ENCODE measurements around the gene TENM3.

Gene TENM3

DNA sequence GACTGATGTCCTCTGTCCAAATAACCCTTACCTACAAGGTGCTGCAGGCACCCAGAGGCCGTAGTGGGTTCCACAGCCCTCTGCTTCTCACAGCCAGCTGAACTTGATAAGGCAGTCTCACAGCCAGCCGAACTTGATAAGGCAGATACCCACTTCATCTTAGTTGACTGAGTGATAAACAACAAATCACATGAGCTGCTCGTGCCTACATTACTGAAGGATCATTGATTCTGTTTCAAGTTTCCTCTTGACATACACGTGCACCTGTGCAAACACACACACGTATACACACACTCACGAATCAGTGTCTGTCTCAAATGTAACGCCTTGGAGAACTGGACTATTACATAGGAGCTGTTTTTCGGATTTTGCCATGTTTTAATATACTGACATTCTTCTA lies 397.7 kb downstream of the TENM3 start:
- Histone ChIP-seq H3K36me3 (ENCODE audit: control insufficient read depth in 1 of 2, insufficient read depth in 2 of 2, low read length in 2 of 2) (no peaks in the 10 kb centered on the region), H3K27me3 (ENCODE audit: low read depth, low read length) (no peaks in the 10 kb centered on the region), H3K27ac (ENCODE audit: low read length) (no peak overlapping the region)

DNA sequence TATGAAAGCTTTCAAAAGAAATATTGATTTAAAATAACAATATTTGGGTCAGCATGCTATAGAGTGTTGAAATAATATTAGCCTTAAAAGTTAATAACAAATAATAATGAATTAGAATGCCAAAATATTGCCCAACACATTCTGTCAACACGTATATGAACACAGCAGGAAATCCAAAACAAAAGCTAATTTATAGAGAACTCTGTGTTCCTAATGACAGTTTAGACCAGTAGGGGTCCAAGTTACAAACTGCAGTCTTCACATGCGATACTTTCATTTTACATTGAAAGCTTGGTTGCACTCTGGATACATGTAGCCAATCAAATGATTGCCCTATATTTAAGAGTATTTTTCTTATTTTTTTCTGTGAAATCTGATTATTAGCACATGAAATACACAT lies 399.6 kb downstream of the TENM3 start:
- H3K27ac ChIP-seq (ENCODE audit: low read length), result no peak overlapping the region
- no peaks in the 10 kb centered on the region for H3K27me3 ChIP-seq (ENCODE audit: low read depth, low read length)
- H3K4me1 ChIP-seq (ENCODE audit: control insufficient read depth in 1 of 2, insufficient read depth in 2 of 2, low read length in 2 of 2), result no peaks in the 10 kb centered on the region
- H3K36me3 ChIP-seq (ENCODE audit: control insufficient read depth in 1 of 2, insufficient read depth in 2 of 2, low read length in 2 of 2), result no peaks in the 10 kb centered on the region
- no peak overlapping the region for H3K4me3 ChIP-seq (ENCODE audit: low read depth in 1 of 2, low read length in 2 of 2)
- H3K9me3 ChIP-seq (ENCODE audit: control insufficient read depth in 1 of 2, low read length in 2 of 2), result peaks cover 0 to 10% of the 10 kb centered on the region in 2 donors

More for the DNA sequence above, 397.7 kb downstream of the TENM3 start:
- no peak overlapping the region for H3K4me3 ChIP-seq (ENCODE audit: low read depth in 1 of 2, low read length in 2 of 2)
- no peaks in the 10 kb centered on the region for H3K4me1 ChIP-seq (ENCODE audit: control insufficient read depth in 1 of 2, insufficient read depth in 2 of 2, low read length in 2 of 2)
- H3K9me3 ChIP-seq (ENCODE audit: control insufficient read depth in 1 of 2, low read length in 2 of 2), result peaks cover 0 to 10% of the 10 kb centered on the region in 2 donors

- Histone ChIP-seq H3K27me3 (ENCODE audit: low read depth, low read length) (no peaks in the 10 kb centered on the region), H3K9me3 (ENCODE audit: control insufficient read depth in 1 of 2, low read length in 2 of 2) (peaks cover 0 to 10% of the 10 kb centered on the region in 2 donors), H3K36me3 (ENCODE audit: control insufficient read depth in 1 of 2, insufficient read depth in 2 of 2, low read length in 2 of 2) (no peaks in the 10 kb centered on the region), H3K4me1 (ENCODE audit: control insufficient read depth in 1 of 2, insufficient read depth in 2 of 2, low read length in 2 of 2) (no peaks in the 10 kb centered on the region), H3K4me3 (ENCODE audit: low read depth in 1 of 2, low read length in 2 of 2) (no peak overlapping the region), H3K27ac (ENCODE audit: low read length) (no peak overlapping the region)
Measured at GRCh38 chr4:182643801-182644682, 400.8 kb downstream of the TENM3 start.

GRCh38 chr4:182644683-182645050 lies 401.5 kb downstream of the TENM3 start:
- H3K4me3 ChIP-seq (ENCODE audit: low read depth in 1 of 2, low read length in 2 of 2), result no peak overlapping the region
- no peaks in the 10 kb centered on the region for H3K27me3 ChIP-seq (ENCODE audit: low read depth, low read length)
- peaks cover 0 to 10% of the 10 kb centered on the region in 2 donors for H3K9me3 ChIP-seq (ENCODE audit: control insufficient read depth in 1 of 2, low read length in 2 of 2)
- no peaks in the 10 kb centered on the region for H3K4me1 ChIP-seq (ENCODE audit: control insufficient read depth in 1 of 2, insufficient read depth in 2 of 2, low read length in 2 of 2)
- H3K36me3 ChIP-seq (ENCODE audit: control insufficient read depth in 1 of 2, insufficient read depth in 2 of 2, low read length in 2 of 2), result no peaks in the 10 kb centered on the region
- H3K27ac ChIP-seq (ENCODE audit: low read length), result no peak overlapping the region

- Histone ChIP-seq H3K27ac (ENCODE audit: low read length) (no peak overlapping the region), H3K27me3 (ENCODE audit: low read depth, low read length) (no peaks in the 10 kb centered on the region), H3K4me1 (ENCODE audit: control insufficient read depth in 1 of 2, insufficient read depth in 2 of 2, low read length in 2 of 2) (no peaks in the 10 kb centered on the region), H3K36me3 (ENCODE audit: control insufficient read depth in 1 of 2, insufficient read depth in 2 of 2, low read length in 2 of 2) (no peaks in the 10 kb centered on the region), H3K4me3 (ENCODE audit: low read depth in 1 of 2, low read length in 2 of 2) (no peak overlapping the region), H3K9me3 (ENCODE audit: control insufficient read depth in 1 of 2, low read length in 2 of 2) (peaks cover 0 to 10% of the 10 kb centered on the region in 2 donors)
Measured at GRCh38 chr4:182645511-182645910, 402.3 kb downstream of the TENM3 start.

GRCh38 chr4:182647646-182648300 lies 404.6 kb downstream of the TENM3 start:
- Histone ChIP-seq H3K27me3 (ENCODE audit: low read depth, low read length) (no peaks in the 10 kb centered on the region), H3K9me3 (ENCODE audit: control insufficient read depth in 1 of 2, low read length in 2 of 2) (peaks cover 0 to 10% of the 10 kb centered on the region in 2 donors), H3K36me3 (ENCODE audit: control insufficient read depth in 1 of 2, insufficient read depth in 2 of 2, low read length in 2 of 2) (no peaks in the 10 kb centered on the region), H3K4me3 (ENCODE audit: low read depth in 1 of 2, low read length in 2 of 2) (no peak overlapping the region), H3K27ac (ENCODE audit: low read length) (no peak overlapping the region), H3K4me1 (ENCODE audit: control insufficient read depth in 1 of 2, insufficient read depth in 2 of 2, low read length in 2 of 2) (no peaks in the 10 kb centered on the region)

GRCh38 chr4:182648766-182649165 lies 405.6 kb downstream of the TENM3 start:
- Histone ChIP-seq H3K27me3 (ENCODE audit: low read depth, low read length) (no peaks in the 10 kb centered on the region), H3K27ac (ENCODE audit: low read length) (no peak overlapping the region), H3K4me1 (ENCODE audit: control insufficient read depth in 1 of 2, insufficient read depth in 2 of 2, low read length in 2 of 2) (no peaks in the 10 kb centered on the region), H3K36me3 (ENCODE audit: control insufficient read depth in 1 of 2, insufficient read depth in 2 of 2, low read length in 2 of 2) (no peaks in the 10 kb centered on the region), H3K9me3 (ENCODE audit: control insufficient read depth in 1 of 2, low read length in 2 of 2) (peaks cover 0 to 10% of the 10 kb centered on the region in 2 donors), H3K4me3 (ENCODE audit: low read depth in 1 of 2, low read length in 2 of 2) (no peak overlapping the region)

DNA sequence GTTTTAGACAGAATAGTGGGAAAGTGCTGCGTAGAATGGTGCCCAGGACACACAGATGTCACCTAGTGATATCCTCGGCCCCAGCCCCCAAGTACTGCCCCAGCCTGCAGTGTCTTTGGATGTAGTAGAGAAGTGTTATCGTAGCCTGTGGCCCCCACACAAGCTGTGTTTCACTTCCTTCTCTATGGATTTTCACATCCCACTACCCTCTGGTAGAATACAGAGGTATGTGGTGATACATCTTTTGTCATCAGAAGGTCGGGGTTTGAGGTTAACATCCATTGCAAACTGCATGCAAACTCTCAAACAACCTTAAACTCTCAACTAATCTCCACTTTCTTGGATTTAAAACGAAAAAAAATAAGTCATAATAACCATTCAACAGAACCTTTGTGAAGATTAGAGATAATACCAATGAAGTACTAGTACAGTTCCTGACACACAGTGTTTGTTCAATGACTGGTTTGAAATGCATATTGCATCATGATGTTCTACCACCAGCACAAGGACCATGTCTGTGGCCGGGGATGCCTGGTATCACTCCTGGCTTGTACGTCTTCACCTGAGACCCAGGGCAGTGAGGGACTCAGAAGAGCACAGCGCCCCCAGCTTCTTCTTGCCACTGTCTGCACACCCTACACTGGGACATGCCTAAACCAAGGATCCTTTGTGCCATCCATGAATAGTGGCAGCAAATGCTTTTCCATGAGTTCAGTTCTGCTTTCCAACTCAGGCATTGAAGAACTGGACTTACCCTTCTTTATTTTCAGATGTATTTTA lies 406.7 kb downstream of the TENM3 start:
- Histone ChIP-seq H3K4me1 (ENCODE audit: control insufficient read depth in 1 of 2, insufficient read depth in 2 of 2, low read length in 2 of 2) (no peaks in the 10 kb centered on the region), H3K9me3 (ENCODE audit: control insufficient read depth in 1 of 2, low read length in 2 of 2) (peaks cover 0 to 8% of the 10 kb centered on the region in 2 donors), H3K27me3 (ENCODE audit: low read depth, low read length) (no peaks in the 10 kb centered on the region), H3K27ac (ENCODE audit: low read length) (no peak overlapping the region), H3K36me3 (ENCODE audit: control insufficient read depth in 1 of 2, insufficient read depth in 2 of 2, low read length in 2 of 2) (no peaks in the 10 kb centered on the region), H3K4me3 (ENCODE audit: low read depth in 1 of 2, low read length in 2 of 2) (no peak overlapping the region)

DNA sequence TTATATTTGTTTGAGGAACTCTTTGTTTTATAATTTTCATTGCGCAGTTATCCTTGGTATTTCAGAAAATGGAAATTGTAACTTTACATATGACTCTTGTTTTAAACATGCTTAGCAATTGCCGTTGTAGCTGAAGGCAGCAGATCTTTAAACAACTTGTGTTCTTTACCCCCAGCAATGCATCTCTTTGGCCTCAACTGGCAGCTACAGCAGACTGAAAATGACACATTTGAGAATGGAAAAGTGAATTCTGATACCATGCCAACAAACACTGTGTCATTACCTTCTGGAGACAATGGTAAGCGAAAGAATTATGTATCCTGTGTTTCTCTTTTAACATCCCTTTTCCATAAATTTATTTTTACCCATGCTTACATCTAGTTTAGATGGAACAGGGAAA lies 410.4 kb downstream of the TENM3 start:
- H3K27ac ChIP-seq (ENCODE audit: low read length), result no peak overlapping the region
- H3K36me3 ChIP-seq (ENCODE audit: control insufficient read depth in 1 of 2, insufficient read depth in 2 of 2, low read length in 2 of 2), result no peaks in the 10 kb centered on the region
- no peak overlapping the region for H3K4me3 ChIP-seq (ENCODE audit: low read depth in 1 of 2, low read length in 2 of 2)
- no peaks in the 10 kb centered on the region for H3K4me1 ChIP-seq (ENCODE audit: control insufficient read depth in 1 of 2, insufficient read depth in 2 of 2, low read length in 2 of 2)
- no peaks in the 10 kb centered on the region for H3K27me3 ChIP-seq (ENCODE audit: low read depth, low read length)
- no peaks in the 10 kb centered on the region for H3K9me3 ChIP-seq (ENCODE audit: control insufficient read depth in 1 of 2, low read length in 2 of 2)

DNA sequence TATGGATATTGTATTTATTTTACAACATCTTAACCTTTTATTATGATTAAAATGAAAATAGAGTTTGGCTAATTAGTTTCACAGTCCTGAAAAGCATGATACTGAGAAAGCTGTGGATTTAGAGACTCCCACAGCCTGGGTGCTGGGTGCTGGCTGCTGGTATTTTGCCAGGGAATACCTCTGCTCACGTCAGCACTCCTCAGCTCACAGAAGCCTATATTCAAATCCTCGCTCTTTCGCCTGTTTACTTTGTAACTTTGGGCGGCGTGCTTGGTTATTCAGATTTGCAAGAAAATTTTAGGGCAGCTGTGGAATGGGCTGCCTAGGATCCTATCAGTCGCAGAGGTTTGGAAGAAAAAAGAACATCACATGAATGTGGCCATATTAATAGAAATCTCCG lies 412.1 kb downstream of the TENM3 start:
- Histone ChIP-seq H3K27ac (ENCODE audit: low read length) (no peak overlapping the region), H3K36me3 (ENCODE audit: control insufficient read depth in 1 of 2, insufficient read depth in 2 of 2, low read length in 2 of 2) (no peaks in the 10 kb centered on the region), H3K4me1 (ENCODE audit: control insufficient read depth in 1 of 2, insufficient read depth in 2 of 2, low read length in 2 of 2) (no peaks in the 10 kb centered on the region), H3K9me3 (ENCODE audit: control insufficient read depth in 1 of 2, low read length in 2 of 2) (no peaks in the 10 kb centered on the region), H3K4me3 (ENCODE audit: low read depth in 1 of 2, low read length in 2 of 2) (no peak overlapping the region), H3K27me3 (ENCODE audit: low read depth, low read length) (no peaks in the 10 kb centered on the region)

DNA sequence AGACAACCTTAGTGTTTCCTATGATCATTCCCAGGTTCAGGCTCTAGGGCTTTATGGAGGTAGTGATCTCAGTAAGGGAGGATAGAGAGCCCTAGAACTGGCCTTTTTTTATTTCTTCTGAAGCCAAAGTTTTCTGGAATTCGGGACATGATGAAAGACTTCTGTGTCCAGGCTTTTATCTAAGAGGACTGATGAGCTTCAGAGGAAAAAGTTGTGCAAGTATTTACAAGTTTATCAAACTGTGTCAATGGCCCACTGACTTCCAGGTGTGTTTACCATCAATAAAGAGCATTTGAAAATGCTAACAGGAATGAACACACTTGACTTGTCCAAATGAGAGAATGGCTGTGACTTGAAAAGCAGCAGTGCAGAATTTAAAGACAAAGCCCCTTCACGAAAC lies 419.3 kb downstream of the TENM3 start:
- Histone ChIP-seq H3K4me1 (ENCODE audit: control insufficient read depth in 1 of 2, insufficient read depth in 2 of 2, low read length in 2 of 2) (no peaks in the 10 kb centered on the region), H3K4me3 (ENCODE audit: low read depth in 1 of 2, low read length in 2 of 2) (no peak overlapping the region), H3K27me3 (ENCODE audit: low read depth, low read length) (no peaks in the 10 kb centered on the region), H3K27ac (ENCODE audit: low read length) (no peak overlapping the region), H3K9me3 (ENCODE audit: control insufficient read depth in 1 of 2, low read length in 2 of 2) (peaks cover 0 to 9% of the 10 kb centered on the region in 2 donors), H3K36me3 (ENCODE audit: control insufficient read depth in 1 of 2, insufficient read depth in 2 of 2, low read length in 2 of 2) (no peaks in the 10 kb centered on the region)

All from muscle layer of duodenum (tissue), 2 donors.